Neural progenitor cell (in vitro differentiated cells): ENCODE results near the gene USP13.

Experiments used
- EZH2 ChIP-seq: fragments of 200-600 bp; sonication (generic); IDR thresholded peaks from 2 replicates; pipeline ENCODE4 v1.6.1; 2017; ENCODE audit warnings: antibody characterized with exemption, mild to moderate bottlenecking, moderate library complexity
- EZH2phosphoT487 ChIP-seq: fragments of 200-600 bp; sonication (generic); IDR thresholded peaks from 2 replicates; pipeline ENCODE4 v1.6.1; 2017; ENCODE audit warnings: antibody characterized with exemption
- TF ChIP-seq, protein P1 (sequence below): fragments of 200-600 bp; sonication (generic); IDR thresholded peaks from 2 replicates; pipeline ENCODE4 v1.5.1; 2017; ENCODE audit warnings: antibody characterized with exemption, mild to moderate bottlenecking

DNA sequence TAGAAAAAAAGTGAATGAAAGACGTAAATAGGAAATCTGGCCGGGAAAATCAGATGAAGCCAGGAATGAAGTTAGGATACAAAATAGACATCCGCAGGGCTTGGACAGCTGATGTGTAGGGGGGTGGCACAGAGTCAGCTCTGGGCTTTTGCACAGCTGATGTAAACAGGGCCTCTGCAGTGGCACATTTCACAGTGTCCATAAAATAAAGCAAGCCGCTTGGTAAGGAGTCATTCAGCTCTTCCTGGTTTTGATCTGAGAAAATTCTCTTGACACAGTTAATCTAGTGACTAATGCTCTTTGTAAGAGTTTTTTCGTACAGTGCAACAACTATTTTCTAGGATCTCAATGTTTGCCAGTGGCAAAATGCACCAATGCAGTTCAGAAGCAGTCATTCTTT lies 153.3 kb downstream of the USP13 start:
- TF ChIP-seq, protein P1, sequence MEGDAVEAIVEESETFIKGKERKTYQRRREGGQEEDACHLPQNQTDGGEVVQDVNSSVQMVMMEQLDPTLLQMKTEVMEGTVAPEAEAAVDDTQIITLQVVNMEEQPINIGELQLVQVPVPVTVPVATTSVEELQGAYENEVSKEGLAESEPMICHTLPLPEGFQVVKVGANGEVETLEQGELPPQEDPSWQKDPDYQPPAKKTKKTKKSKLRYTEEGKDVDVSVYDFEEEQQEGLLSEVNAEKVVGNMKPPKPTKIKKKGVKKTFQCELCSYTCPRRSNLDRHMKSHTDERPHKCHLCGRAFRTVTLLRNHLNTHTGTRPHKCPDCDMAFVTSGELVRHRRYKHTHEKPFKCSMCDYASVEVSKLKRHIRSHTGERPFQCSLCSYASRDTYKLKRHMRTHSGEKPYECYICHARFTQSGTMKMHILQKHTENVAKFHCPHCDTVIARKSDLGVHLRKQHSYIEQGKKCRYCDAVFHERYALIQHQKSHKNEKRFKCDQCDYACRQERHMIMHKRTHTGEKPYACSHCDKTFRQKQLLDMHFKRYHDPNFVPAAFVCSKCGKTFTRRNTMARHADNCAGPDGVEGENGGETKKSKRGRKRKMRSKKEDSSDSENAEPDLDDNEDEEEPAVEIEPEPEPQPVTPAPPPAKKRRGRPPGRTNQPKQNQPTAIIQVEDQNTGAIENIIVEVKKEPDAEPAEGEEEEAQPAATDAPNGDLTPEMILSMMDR = no peak
- no peak for TF ChIP-seq EZH2
- TF ChIP-seq EZH2phosphoT487 = no peak
